Heart left ventricle (tissue), 16 donors: Measurements from ENCODE around the gene ZNF367. TPM values are rescaled to one million over a fixed set of nuclear protein-coding genes. Genes with fewer than 3 reads are reported as not detected.

Experiments used
- ATAC-seq, 4 donors: fragments of 200-7000 bp; cut with Tn5 transposase; one replicate each; pipeline ENCODE4 v1.9.1; 2020 to 2022; ENCODE audit warnings: moderate library complexity in 4 of 4, mild to moderate bottlenecking in 3 of 4, moderate number of reproducible peaks in 1 of 4
- DNase-seq, 5 donors: peaks; one replicate each; pipeline ENCODE4 v3.0.0-alpha.2; 2020
- H3K27ac ChIP-seq, 12 donors: fragments of 200-600 bp; sonication (generic) in 4 of 12; one replicate each; pipeline versions ENCODE4 v1.5.0 to v1.8.0; 2016 to 2022; ENCODE audit warnings: mild to moderate bottlenecking in 2 of 12
- H3K27me3 ChIP-seq, 9 donors: fragments of 200-600 bp; sonication (generic) in 2 of 9; one replicate each; pipeline versions ENCODE4 v1.5.1 to v1.8.0; 2016 to 2022; ENCODE audit warnings: mild to moderate bottlenecking in 3 of 9
- H3K36me3 ChIP-seq, 9 donors: fragments of 200-600 bp; sonication (generic) in 2 of 9; one replicate each; pipeline versions ENCODE4 v1.5.0 to v1.8.0; 2018 to 2022; ENCODE audit warnings: mild to moderate bottlenecking in 2 of 9
- H3K4me1 ChIP-seq, 12 donors: fragments of 200-600 bp; sonication (generic) in 4 of 12; one replicate each; pipeline versions ENCODE4 v1.5.0 to v1.8.0; 2016 to 2022; ENCODE audit warnings: mild to moderate bottlenecking in 3 of 12
- H3K4me3 ChIP-seq, 12 donors: fragments of 200-600 bp; sonication (generic) in 4 of 12; one replicate each; pipeline versions ENCODE4 v1.5.0 to v1.8.0; 2017 to 2022; ENCODE audit warnings: mild to moderate bottlenecking in 9 of 12, moderate library complexity in 4 of 12
- H3K9me3 ChIP-seq, 12 donors: fragments of 200-600 bp; sonication (generic) in 4 of 12; one replicate each; pipeline versions ENCODE4 v1.5.0 to v1.8.0; 2016 to 2022; ENCODE audit warnings: mild to moderate bottlenecking in 1 of 12
- CTCF ChIP-seq, 12 donors: fragments of 200-600 bp; sonication (generic) in 4 of 12; IDR thresholded peaks; one replicate each; pipeline versions ENCODE4 v1.5.0 to v1.8.0; 2018 to 2022; ENCODE audit warnings: antibody characterized with exemption in 12 of 12, mild to moderate bottlenecking in 5 of 12
- POLR2A ChIP-seq, 2 donors: fragments of 450-650 bp; IDR thresholded peaks; one replicate each; pipeline ENCODE4 v1.6.1; 2017; ENCODE audit warnings: antibody characterized with exemption in 2 of 2, mild to moderate bottlenecking in 2 of 2, moderate library complexity in 2 of 2
- WGBS, 4 donors: extraction: QIAGEN DNeasy Blood & Tissue Kit in 2 of 4; methylation state at CpG; one replicate each; pipeline versions ENCODE4 v1.1.5 to v1.1.7; 2013 to 2018; 5-methylcytosine and 5-hydroxymethylcytosine counted together
- intact Hi-C, 10 donors: fragments of 100-400 bp; cut with DNase I; formaldehyde crosslinking; loops; one replicate each; pipeline versions ENCODE4 v1.11.1 to v1.14.2; 2022
- polyA plus RNA-seq, 2 donors: library from polyadenylated mRNA; stranded (reverse); fragments of 200-250 nt; gene quantifications; one replicate each; pipeline ENCODE4 v1.2.3, GENCODE V29; 2013
- total RNA-seq, 9 donors: library from RNA; depleted of rRNA in 2 of 9; stranded (reverse); fragments of >200 nt in 2 of 9; fragmentation: NEBNext Ultra II Directional in 3 of 9; extraction: Animal tissue kit (Norgen Biotek cat#: 25700) in 3 of 9; gene quantifications; one replicate each; pipeline versions ENCODE4 v1.1.0 to v1.2.4, GENCODE V29; 2016 to 2023
- donor health status: ischemic (EF 13 %, LVEDD 7.1; RV severe dilation, severe dysfunction).
- donor health status: healthy with polysubstance abuse.
- donor health status: DM: no; HTN: yes; CAD: no.
- donor health status: DM: no; HTN: no; CAD: no.
- donor health status: ischemic (EF 25% LVEDD 6.9; RV normal size, moderate dysfunction).
- donor health status: ischemic (EF 25% LVEDD 5.7; RV mildly dilated, moderate dysfunction).
- donor health status: healthy.
- donor health status: DM: yes; HTN: yes; CAD: no.
- donor health status: ischemic (EF 35%, LVEDD 5.7; RV mildly dilated, moderate dysfunction).
- donor health status: nonischemic (EF 11% LVEDD 7.7; RV severe dilation, severe dysfunction).
- donor health status: DM: yes; HTN: yes; CAD: no.
- donor health status: PGD.
- donor health status: ischemic (EF 29% LVEDD 5.4; RV normal size, mild dysfunction).
- donor health status: nonischemic (EF 23%, LVEDD 6.1; RV moderate dilation, normal function).

The ZNF367 gene
- total and polyA plus RNA-seq, 11 donors, result 0.91 to 5.9 (median 3.2) TPM

GRCh38 chr9:96345551-96345950 is 72.6 kb downstream of the ZNF367 start:
- H3K36me3 ChIP-seq, result peaks cover 0 to 46% (median 14%) of the 10 kb centered on the region in 9 donors
- intact Hi-C loops, result loop anchor here in 2 of 10 donors (5.0 to 10.0 kb wide), 3 partner anchors 37 to 219 kb away; partner anchors contain the start of genes SLC35D2 (in 1 of the 2) and ZNF367 (in 1 of the 2)
- peaks cover 4 to 29% (median 10%) of the 10 kb centered on the region in 12 donors for H3K4me1 ChIP-seq
- no peaks in the 10 kb centered on the region for H3K27me3 ChIP-seq
- DNase-seq (no peak), ATAC-seq (no peak)
- H3K4me3 ChIP-seq, result no peak overlapping the region
- WGBS, 4 donors, result 89 to 94% (median 92%) methylated on average over 9 of the region's 9 CpGs
- peaks cover 0 to 9% (median 0%) of the 10 kb centered on the region in 12 donors for H3K9me3 ChIP-seq
- H3K27ac ChIP-seq, result peak overlapping the region in 5 of 12 donors; percentile 8 to 73 (median 49)
- TF ChIP-seq CTCF (IDR thresholded peaks at IDR 0.05) (no peak), POLR2A (IDR thresholded peaks at IDR 0.05) (no peak)

GRCh38 chr9:96344458-96345180 is 73.6 kb downstream of the ZNF367 start:
- 37 to 46% (median 40%) methylated on average over 6 of the region's 6 CpGs for WGBS, 4 donors
- TF ChIP-seq CTCF (IDR thresholded peaks at IDR 0.05), result no peak
- no peak for TF ChIP-seq POLR2A (IDR thresholded peaks at IDR 0.05)
- peak; percentile 70 to 94 (median 91) for ATAC-seq
- Histone ChIP-seq H3K36me3 (peaks cover 0 to 41% (median 12%) of the 10 kb centered on the region in 9 donors), H3K4me1 (peaks cover 4 to 29% (median 10%) of the 10 kb centered on the region in 12 donors), H3K4me3 (no peak overlapping the region), H3K27ac (peak overlapping the region in 11 of 12 donors; percentile 4 to 73 (median 46)), H3K9me3 (peaks cover 0 to 9% (median 0%) of the 10 kb centered on the region in 12 donors), H3K27me3 (no peaks in the 10 kb centered on the region)
- DNase-seq, result peak; percentile 57 to 66 (median 63)
- intact Hi-C loops, result loop anchor here in 3 of 10 donors (5.0 to 10.0 kb wide), 4 partner anchors 38 to 220 kb away; partner anchors contain the start of genes ZNF367 (in 2 of the 3) and SLC35D2 (in 1 of the 3)

GRCh38 chr9:96343515-96344360 is 74.4 kb downstream of the ZNF367 start:
- H3K4me3 ChIP-seq, result no peak overlapping the region
- DNase-seq (no peak), ATAC-seq (no peak)
- 67 to 75% (median 71%) methylated on average over 5 of the region's 5 CpGs for WGBS, 4 donors
- H3K4me1 ChIP-seq, result peaks cover 4 to 29% (median 10%) of the 10 kb centered on the region in 12 donors
- TF ChIP-seq CTCF (IDR thresholded peaks at IDR 0.05), result no peak
- no peak for TF ChIP-seq POLR2A (IDR thresholded peaks at IDR 0.05)
- H3K27me3 ChIP-seq, result no peaks in the 10 kb centered on the region
- intact Hi-C loops, result loop anchor here in 3 of 10 donors (5.0 to 10.0 kb wide), 3 partner anchors 71 to 221 kb away; partner anchors contain the start of gene ZNF367 (in 2 of the 3)
- peaks cover 0 to 8% (median 0%) of the 10 kb centered on the region in 12 donors for H3K9me3 ChIP-seq
- peak overlapping the region in 8 of 12 donors; percentile 2 to 63 (median 26) for H3K27ac ChIP-seq
- peaks cover 0 to 37% (median 10%) of the 10 kb centered on the region in 9 donors for H3K36me3 ChIP-seq
